Lung (tissue), 12 donors: ENCODE data around the gene PRM2. TPM values are rescaled to one million over a fixed set of nuclear protein-coding genes. Genes with fewer than 3 reads are reported as not detected.

Experiments used
- ATAC-seq: fragments of 200-7000 bp; cut with Tn5 transposase; one replicate; pipeline ENCODE4 v1.9.1; 2020; ENCODE audit warnings: moderate number of reproducible peaks; ENCODE audit not compliant: insufficient read depth, low FRiP score
- DNase-seq, 3 donors: peaks; one replicate each; pipeline ENCODE4 v3.0.0-alpha.2; 2013 to 2017
- H3K27ac ChIP-seq, 2 donors: one replicate each; pipeline ENCODE4 v1.5.1; 2013; ENCODE audit warnings: mild to moderate bottlenecking in 2 of 2, moderate library complexity in 2 of 2, control low read depth in 1 of 2, inconsistent platforms in 1 of 2, low read depth in 1 of 2, low read length in 1 of 2
- H3K27me3 ChIP-seq, 3 donors: one replicate each; pipeline ENCODE4 v1.5.1; 2013; ENCODE audit warnings: low read length in 2 of 3; ENCODE audit not compliant: control insufficient read depth in 3 of 3, insufficient read depth in 3 of 3
- H3K36me3 ChIP-seq, 4 donors: one replicate each; pipeline ENCODE4 v1.5.1; 2013; ENCODE audit warnings: low read length in 4 of 4, mild to moderate bottlenecking in 1 of 4, moderate library complexity in 1 of 4; ENCODE audit not compliant: control insufficient read depth in 4 of 4, insufficient read depth in 4 of 4
- H3K4me1 ChIP-seq, 5 donors: one replicate each; pipeline ENCODE4 v1.5.1; 2013; ENCODE audit warnings: low read length in 5 of 5, mild to moderate bottlenecking in 2 of 5, moderate library complexity in 1 of 5; ENCODE audit not compliant: control insufficient read depth in 5 of 5, insufficient read depth in 5 of 5
- H3K4me3 ChIP-seq: one replicate; pipeline ENCODE4 v1.5.1; 2013; ENCODE audit warnings: mild to moderate bottlenecking, control low read depth, moderate library complexity
- H3K9ac ChIP-seq, 2 donors: one replicate each; pipeline ENCODE4 v1.5.1; 2013; ENCODE audit warnings: low read length in 2 of 2, control low read depth in 1 of 2; ENCODE audit not compliant: insufficient read depth in 1 of 2
- H3K9me3 ChIP-seq, 4 donors: one replicate each; pipeline ENCODE4 v1.5.1; 2013; ENCODE audit warnings: low read length in 3 of 4, mild to moderate bottlenecking in 1 of 4, moderate library complexity in 1 of 4; ENCODE audit not compliant: control insufficient read depth in 4 of 4, insufficient read depth in 3 of 4
- WGBS, 2 donors: extraction: QIAGEN DNeasy Blood & Tissue Kit; methylation state at CpG; one replicate each; pipeline ENCODE4 v1.1.7; 2013; 5-methylcytosine and 5-hydroxymethylcytosine counted together
- polyA plus RNA-seq, 2 donors: library from polyadenylated mRNA; stranded (reverse); fragments of 200-250 nt; gene quantifications; one replicate each; pipeline ENCODE4 v1.2.1, GENCODE V29; 2013
- total RNA-seq, 2 donors: library from RNA; depleted of rRNA in 1 of 2; stranded (reverse); fragments of >200 nt in 1 of 2; gene quantifications; one replicate each; pipeline ENCODE4 v1.2.1, GENCODE V29; 2014 to 2021
- TF ChIP-seq, protein P1 (sequence below): IDR thresholded peaks from 2 replicates; pipeline ENCODE4 v1.5.1; 2012; ENCODE audit warnings: mild to moderate bottlenecking; ENCODE audit errors: control extremely low read depth, extremely low read depth
- donor health status: control.
- donor health status: control.
- donor health status: Bipolar disorder and iron deficiency.
- donor health status: healthy.
- donor health status: DM: yes; HTN: yes; CAD: no.

PRM2 gene
- total and polyA plus RNA-seq, 4 donors = not detected

DNA sequence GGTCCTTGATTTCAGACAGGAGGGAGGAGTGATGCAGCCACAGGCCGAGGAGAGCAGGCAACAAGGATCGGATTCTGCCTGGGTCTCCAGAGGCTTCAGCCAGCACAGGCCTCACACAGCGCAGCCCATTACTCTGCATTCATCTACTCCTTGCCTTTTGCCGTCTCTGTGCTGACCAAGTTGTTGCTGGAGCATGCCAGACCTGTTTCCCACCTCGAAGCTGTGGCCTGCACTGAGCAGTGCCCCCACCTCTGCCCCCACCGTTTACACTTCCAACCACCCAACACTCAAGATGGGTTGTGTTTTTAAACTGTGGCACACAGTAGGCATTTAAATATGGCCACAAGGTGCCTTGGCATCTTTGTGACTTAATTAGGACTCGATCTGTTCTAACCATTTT is 1.3 kb downstream of the PRM2 start:
- TF ChIP-seq, protein P1, sequence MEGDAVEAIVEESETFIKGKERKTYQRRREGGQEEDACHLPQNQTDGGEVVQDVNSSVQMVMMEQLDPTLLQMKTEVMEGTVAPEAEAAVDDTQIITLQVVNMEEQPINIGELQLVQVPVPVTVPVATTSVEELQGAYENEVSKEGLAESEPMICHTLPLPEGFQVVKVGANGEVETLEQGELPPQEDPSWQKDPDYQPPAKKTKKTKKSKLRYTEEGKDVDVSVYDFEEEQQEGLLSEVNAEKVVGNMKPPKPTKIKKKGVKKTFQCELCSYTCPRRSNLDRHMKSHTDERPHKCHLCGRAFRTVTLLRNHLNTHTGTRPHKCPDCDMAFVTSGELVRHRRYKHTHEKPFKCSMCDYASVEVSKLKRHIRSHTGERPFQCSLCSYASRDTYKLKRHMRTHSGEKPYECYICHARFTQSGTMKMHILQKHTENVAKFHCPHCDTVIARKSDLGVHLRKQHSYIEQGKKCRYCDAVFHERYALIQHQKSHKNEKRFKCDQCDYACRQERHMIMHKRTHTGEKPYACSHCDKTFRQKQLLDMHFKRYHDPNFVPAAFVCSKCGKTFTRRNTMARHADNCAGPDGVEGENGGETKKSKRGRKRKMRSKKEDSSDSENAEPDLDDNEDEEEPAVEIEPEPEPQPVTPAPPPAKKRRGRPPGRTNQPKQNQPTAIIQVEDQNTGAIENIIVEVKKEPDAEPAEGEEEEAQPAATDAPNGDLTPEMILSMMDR = no peak
- 93% methylated on average over 7 of the region's 7 CpGs for WGBS, 2 donors
- no peak for DNase-seq

DNA sequence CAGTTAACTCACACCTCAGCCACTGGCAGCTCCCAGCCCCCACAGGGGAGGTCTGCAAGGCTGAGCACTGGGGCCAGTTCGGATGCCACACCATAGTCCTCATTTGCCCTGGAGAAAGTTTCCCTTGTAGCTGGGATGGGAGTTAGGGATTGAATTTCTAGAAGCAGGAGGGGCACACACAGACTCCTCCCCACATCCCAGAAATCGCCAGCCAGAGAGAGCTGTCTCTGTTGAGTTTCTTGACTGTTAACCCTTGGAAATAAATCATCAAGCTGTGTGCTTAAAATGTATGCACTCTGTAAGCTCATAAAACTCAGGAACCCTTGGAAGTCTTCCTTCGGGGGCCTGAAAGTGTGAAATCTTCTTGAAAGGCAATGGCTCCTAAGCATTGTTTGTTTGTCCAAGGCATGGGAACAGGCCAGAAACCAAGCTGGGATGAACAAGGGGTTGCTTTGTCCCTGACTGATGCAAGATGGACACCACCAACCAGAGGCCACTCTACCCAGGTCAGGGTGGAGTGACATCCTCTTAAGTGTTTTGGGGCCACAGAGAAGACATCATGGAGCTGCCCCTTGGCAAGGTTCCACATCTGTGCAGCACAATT is 2.5 kb downstream of the PRM2 start:
- no peak for ATAC-seq
- WGBS, 2 donors = 75% methylated on average over 3 of the region's 3 CpGs

More for the DNA sequence above, 1.3 kb downstream of the PRM2 start:
- Histone ChIP-seq H3K36me3 (no peaks in the 10 kb centered on the region), H3K9me3 (no peaks in the 10 kb centered on the region), H3K4me1 (peaks cover 0 to 21% (median 0%) of the 10 kb centered on the region in 5 donors), H3K4me3 (no peak overlapping the region), H3K27ac (no peak overlapping the region), H3K27me3 (no peaks in the 10 kb centered on the region), H3K9ac (no peak overlapping the region)
- ATAC-seq = no peak

GRCh38 chr16:11272921-11273720 is 3.2 kb downstream of the PRM2 start, which contains the start of gene PRM3:
Gene PRM3 (minus strand): TSS chr16:11273629. CDS start chr16:11273595, 34 bp downstream.
- WGBS, 2 donors = 87 to 88% methylated on average over 28 to 30 of the region's 30 CpGs
- H3K36me3 ChIP-seq = no peaks in the 10 kb centered on the region
- no peak within 1 kb of the TSS for H3K27ac ChIP-seq
- H3K4me1 ChIP-seq = peaks cover 0 to 15% (median 0%) of the 10 kb centered on the region in 5 donors
- TF ChIP-seq, protein P1 = no peak
- DNase-seq = peak in 2 of 3 donors; percentile 20 to 29
- H3K9me3 ChIP-seq = no peaks in the 10 kb centered on the region
- no peak for ATAC-seq
- no peak within 1 kb of the TSS for H3K4me3 ChIP-seq
- H3K27me3 ChIP-seq = no peaks in the 10 kb centered on the region
- no peak within 1 kb of the TSS for H3K9ac ChIP-seq

More for the DNA sequence above, 2.5 kb downstream of the PRM2 start:
- peak; percentile 44 to 67 (median 62) for DNase-seq
- Histone ChIP-seq H3K36me3 (no peaks in the 10 kb centered on the region), H3K9me3 (no peaks in the 10 kb centered on the region), H3K27ac (no peak overlapping the region), H3K4me3 (no peak overlapping the region), H3K9ac (no peak overlapping the region), H3K27me3 (no peaks in the 10 kb centered on the region), H3K4me1 (peaks cover 0 to 15% (median 0%) of the 10 kb centered on the region in 5 donors)
- TF ChIP-seq, protein P1 = no peak
